Measurements from ENCODE around the gene SCNN1A.

DNA sequence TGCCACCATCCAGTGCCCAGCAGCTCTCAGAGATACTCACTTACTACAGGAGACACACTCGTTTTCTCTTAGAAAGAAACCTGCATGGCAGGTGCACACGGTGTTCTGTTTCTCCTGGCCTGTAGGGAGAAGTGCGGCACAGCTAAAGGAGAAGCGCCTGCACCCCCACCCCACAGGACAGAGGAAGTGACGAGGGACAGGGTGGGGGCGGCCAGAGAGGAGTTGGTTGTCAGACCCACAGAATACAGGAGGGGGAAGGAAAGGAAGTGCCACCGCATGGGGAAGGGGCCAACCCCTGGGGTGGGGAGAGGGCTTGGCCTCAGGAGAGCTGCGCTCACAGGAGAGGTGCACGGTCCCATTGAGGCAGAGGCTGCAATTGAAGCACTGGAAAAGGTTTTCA lies 42.3 kb downstream of the SCNN1A start:
- TF ChIP-seq SUZ12 (IDR thresholded peaks at IDR 0.05; ENCODE audit: extremely low read depth, insufficient read depth, insufficient read length) (no peak), YY1 (IDR thresholded peaks at IDR 0.05; ENCODE audit: insufficient read depth, insufficient read length) (no peak), ZNF274 (IDR thresholded peaks at IDR 0.05; ENCODE audit: low read depth, low read length) (no peak)

All from NT2/D1 (cell line).